Endothelial cell of umbilical vein (primary cell): ENCODE data around the gene EDAR. TPM values are rescaled to one million over a fixed set of nuclear protein-coding genes. Genes with fewer than 3 reads are reported as not detected.

Source experiments
- BruUV-seq: library from RNA; stranded (reverse); fragments of 400-500 nt; replicated peaks from 2 replicates; lab custom pipeline; 2021; lab: Mats Ljungman, UMichigan
- CTCF ChIA-PET: fragments of 300-600, 350-600 bp; sonication (Branson Sonifier 250); formaldehyde crosslinking; loops from one replicate; lab custom pipeline; 2021; ENCODE audit warnings: antibody characterized with exemption, inconsistent platforms; lab: Charles Lee
- POLR2A ChIA-PET: fragments of 300-600, 350-600 bp; sonication (Branson Sonifier 250); formaldehyde crosslinking; loops from one replicate; lab custom pipeline; 2021; ENCODE audit warnings: antibody characterized with exemption, inconsistent platforms; lab: Charles Lee
- DNase-seq: peaks from one replicate; pipeline ENCODE4 v3.0.0-alpha.2; 2011; ENCODE audit warnings: low read depth, low spot score
- FAIRE-seq: peaks from 2 replicates; lab custom pipeline; 2011; peaks lifted over from hg19 to GRCh38; lab: Jason Lieb, UNC
- H2AFZ ChIP-seq: 2 replicates; pipeline ENCODE4 v1.6.0; 2012; ENCODE audit warnings: low read depth, low read length, control low read depth, inconsistent platforms
- H3K27ac ChIP-seq: 2 replicates; pipeline ENCODE4 v1.5.1; 2011; ENCODE audit warnings: low read depth, mild to moderate bottlenecking, control low read depth, low read length, moderate library complexity; ENCODE audit not compliant: insufficient read depth
- H3K27me3 ChIP-seq, 2 experiments: 2 replicates each; pipeline versions ENCODE4 v1.6.0 to v1.6.1; 2011; ENCODE audit warnings: low read length in 2 of 2, mixed read lengths in 1 of 2; ENCODE audit not compliant: control insufficient read depth in 2 of 2, insufficient read depth in 2 of 2
- H3K36me3 ChIP-seq, 2 experiments: 2 replicates in 1 of 2; 3 replicates in 1 of 2; pipeline ENCODE4 v1.5.1; 2011; ENCODE audit warnings: low read length in 2 of 2, mild to moderate bottlenecking in 1 of 2, moderate library complexity in 1 of 2; ENCODE audit not compliant: control insufficient read depth in 2 of 2, insufficient read depth in 2 of 2; ENCODE audit errors: extremely low read depth in 1 of 2
- H3K4me1 ChIP-seq: 3 replicates; pipeline ENCODE4 v1.5.1; 2011; ENCODE audit warnings: mild to moderate bottlenecking, low read length; ENCODE audit not compliant: control insufficient read depth, insufficient read depth; ENCODE audit errors: extremely low read depth
- H3K4me2 ChIP-seq: 2 replicates; pipeline ENCODE4 v1.6.1; 2011; ENCODE audit warnings: low read length, control low read depth, mixed read lengths; ENCODE audit not compliant: insufficient read depth
- H3K4me3 ChIP-seq, 3 experiments: fragments of 200-600 bp in 1 of 3; sonication (generic), shearing (Covaris generic) in 1 of 3; replicated peaks in 1 of 3; 2 replicates each; pipeline ENCODE4 v1.5.1; 2011 to 2016; ENCODE audit warnings: control low read depth in 3 of 3, low read length in 3 of 3, mild to moderate bottlenecking in 2 of 3, inconsistent platforms in 1 of 3, low read depth in 1 of 3, moderate library complexity in 1 of 3; ENCODE audit not compliant: insufficient read depth in 1 of 3
- H3K79me2 ChIP-seq: 2 replicates; pipeline ENCODE4 v1.6.0; 2012; ENCODE audit warnings: low read length, inconsistent platforms; ENCODE audit not compliant: control insufficient read depth, insufficient read depth
- H3K9ac ChIP-seq: replicated peaks from 2 replicates; pipeline ENCODE3; 2011; ENCODE audit warnings: low read length, control low read depth; ENCODE audit not compliant: insufficient read depth; ENCODE audit errors: extremely low read depth
- H3K9me1 ChIP-seq: replicated peaks from 3 replicates; pipeline ENCODE4 v1.6.0; 2011; ENCODE audit warnings: mild to moderate bottlenecking, low read length; ENCODE audit not compliant: control insufficient read depth, insufficient read depth; ENCODE audit errors: extremely low read depth
- H3K9me3 ChIP-seq: replicated peaks from 2 replicates; pipeline ENCODE4 v1.5.1; 2012; ENCODE audit warnings: low read length, inconsistent platforms; ENCODE audit not compliant: control insufficient read depth, insufficient read depth
- H4K20me1 ChIP-seq: replicated peaks from 2 replicates; pipeline ENCODE3; 2011; ENCODE audit warnings: mild to moderate bottlenecking, low read length; ENCODE audit not compliant: control insufficient read depth, insufficient read depth; ENCODE audit errors: extremely low read depth
- CTCF ChIP-seq, 2 donors: IDR thresholded peaks; 1 replicate in 1 of 2; 2 replicates in 1 of 2; pipeline ENCODE4 v1.5.1; 2011; ENCODE audit warnings: low read length in 2 of 2, mild to moderate bottlenecking in 2 of 2, moderate library complexity in 2 of 2, control low read depth in 1 of 2, inconsistent platforms in 1 of 2, low read depth in 1 of 2; ENCODE audit not compliant: insufficient read depth in 1 of 2; ENCODE audit errors: extremely low read depth in 1 of 2
- EZH2 ChIP-seq: IDR thresholded peaks from 2 replicates; pipeline ENCODE4 v1.6.1; 2012; ENCODE audit warnings: borderline replicate concordance, low read depth, mild to moderate bottlenecking, moderate library complexity, low read length, inconsistent platforms; ENCODE audit not compliant: severe bottlenecking
- FOS ChIP-seq: IDR thresholded peaks from 2 replicates; pipeline ENCODE4 v1.6.1; 2011; ENCODE audit warnings: mild to moderate bottlenecking, low read length, moderate library complexity, borderline replicate concordance; ENCODE audit not compliant: insufficient read depth
- GATA2 ChIP-seq: IDR thresholded peaks from 2 replicates; pipeline ENCODE4 v1.7.0; 2011; ENCODE audit warnings: low read depth, mild to moderate bottlenecking, moderate library complexity, mixed read lengths, low read length; ENCODE audit not compliant: insufficient read length, insufficient read depth
- JUN ChIP-seq: IDR thresholded peaks from 2 replicates; pipeline ENCODE4 v1.6.1; 2011; ENCODE audit warnings: borderline replicate concordance, low read depth; ENCODE audit not compliant: insufficient read length, insufficient read depth
- MAX ChIP-seq: IDR thresholded peaks from 2 replicates; pipeline ENCODE4 v1.6.1; 2011; ENCODE audit not compliant: insufficient read depth, insufficient read length
- MYC ChIP-seq: IDR thresholded peaks from one replicate; pipeline ENCODE4 v1.6.1; 2011; ENCODE audit warnings: mild to moderate bottlenecking, low read depth, low read length
- POLR2A ChIP-seq: IDR thresholded peaks from 2 replicates; pipeline ENCODE4 v1.6.1; 2012; ENCODE audit warnings: low read depth, mild to moderate bottlenecking, control low read depth, low read length
- POLR2AphosphoS5 ChIP-seq: IDR thresholded peaks from 2 replicates; pipeline ENCODE4 v1.6.1; 2012; ENCODE audit warnings: low read depth, mild to moderate bottlenecking, control low read depth, low read length, moderate library complexity; ENCODE audit not compliant: insufficient read depth
- dilution Hi-C: fragments of 300-500 bp; cut with MboI; formaldehyde crosslinking; loops from one replicate; pipeline ENCODE4 v1.15.0; 2019; ENCODE audit warnings: low sequenced_read_pairs; ENCODE audit not compliant: extremely low pct_ligation_motif_present
- intact Hi-C: fragments of 100-400 bp; cut with micrococcal nuclease; formaldehyde crosslinking; loops from one replicate; pipeline ENCODE4 v1.10.0; 2022
- polyA plus RNA-seq, 4 experiments: library from polyadenylated mRNA; depleted of rRNA in 3 of 4; stranded (reverse) in 3 of 4; unstranded in 1 of 4; fragments of >200 nt; gene quantifications; 2 replicates each; pipeline versions ENCODE4 v1.2.1 to v1.2.3, GENCODE V29; 2011 to 2012; ENCODE audit warnings: missing spikeins in 1 of 4
- total RNA-seq: library from RNA; stranded (reverse); gene quantifications from 2 replicates; pipeline ENCODE4 v1.2.3, GENCODE V29; 2021

The EDAR gene
- total and polyA plus RNA-seq, 2 donors (not counting 3 experiments of a cell fraction or from before 2014, with no cell fraction given): not detected

- CTCF ChIA-PET: no interaction called here
- BruUV-seq: no TSS peak
- H4K20me1 ChIP-seq: no peaks in the 10 kb centered on the region
- peaks cover 7% of the 10 kb centered on the region in 2 experiments for H3K27me3 ChIP-seq
- no peak overlapping the region for H3K4me2 ChIP-seq
- no peak for FAIRE-seq
- no peaks in the 10 kb centered on the region for H3K36me3 ChIP-seq
- H2AFZ ChIP-seq: no peak overlapping the region
- TF ChIP-seq MAX: no peak
- TF ChIP-seq JUN: no peak
- no peak for TF ChIP-seq GATA2
- dilution Hi-C loops: no loop called here
- H3K9ac ChIP-seq: no peak overlapping the region
- no peaks in the 10 kb centered on the region for H3K4me1 ChIP-seq
- no peaks in the 10 kb centered on the region for H3K79me2 ChIP-seq
- H3K27ac ChIP-seq: no peak overlapping the region
- POLR2A ChIA-PET: no interaction called here
- intact Hi-C loops: no loop called here
- H3K4me3 ChIP-seq: no peak overlapping the region
- no peak for DNase-seq
- no peaks in the 10 kb centered on the region for H3K9me3 ChIP-seq
- H3K9me1 ChIP-seq: no peaks in the 10 kb centered on the region
These were observed 16.4 kb downstream of the EDAR start for GRCh38 chr2:108972663-108973062.

- DNase-seq: no peak
- no peaks in the 10 kb centered on the region for H3K4me1 ChIP-seq
- H3K27me3 ChIP-seq: peaks cover 6 to 7% of the 10 kb centered on the region in 2 experiments
- H3K9me3 ChIP-seq: no peaks in the 10 kb centered on the region
- intact Hi-C loops (no loop called here), dilution Hi-C loops (no loop called here)
- no peak overlapping the region for H3K4me3 ChIP-seq
- no peak for TF ChIP-seq MAX
- TF ChIP-seq FOS: no peak
- TF ChIP-seq CTCF (IDR thresholded peaks at IDR 0.05; ENCODE audit: extremely low read depth in 1 of 2, insufficient read depth in 1 of 2, low read depth in 1 of 2, low read length in 2 of 2): no peak
- TF ChIP-seq JUN: no peak
- TF ChIP-seq MYC: no peak
- TF ChIP-seq POLR2AphosphoS5: no peak
- TF ChIP-seq POLR2A: no peak
- TF ChIP-seq EZH2: no peak
- no peak for TF ChIP-seq GATA2
- BruUV-seq: no TSS peak
- no peaks in the 10 kb centered on the region for H3K9me1 ChIP-seq
- ChIA-PET POLR2A (no interaction called here), CTCF (no interaction called here)
- H3K79me2 ChIP-seq: no peaks in the 10 kb centered on the region
- H3K27ac ChIP-seq: no peak overlapping the region
- no peaks in the 10 kb centered on the region for H3K36me3 ChIP-seq
- no peak overlapping the region for H2AFZ ChIP-seq
- H3K4me2 ChIP-seq: no peak overlapping the region
- H4K20me1 ChIP-seq: no peaks in the 10 kb centered on the region
- H3K9ac ChIP-seq: no peak overlapping the region
- FAIRE-seq: no peak
These were observed 17.1 kb downstream of the EDAR start for GRCh38 chr2:108971661-108972566.
